Activated naive CD8-positive, alpha-beta T cell treated with anti-CD3 and anti-CD28 coated beads, Interleukin-2, amount 50 U/mL, for 24 hours (primary cell): Measurements from ENCODE around the gene ASPN.

ENCODE experiments used
- ATAC-seq: fragments of 150-1000 bp; cut with Tn5 transposase; one replicate; pipeline ENCODE4 v1.10.0; 2021
- DNase-seq: peaks from one replicate; pipeline ENCODE4 v3.0.0; 2021
- H3K27ac Mint-ChIP-seq: one replicate; pipeline ENCODE4 v1.8.0; 2021; ENCODE audit warnings: mild to moderate bottlenecking, mixed read lengths
- H3K27me3 Mint-ChIP-seq: one replicate; pipeline ENCODE4 v1.8.0; 2021; ENCODE audit warnings: mixed read lengths
- H3K36me3 Mint-ChIP-seq: one replicate; pipeline ENCODE4 v1.8.0; 2021; ENCODE audit warnings: low read depth, mixed read lengths
- H3K4me1 Mint-ChIP-seq: one replicate; pipeline ENCODE4 v1.8.0; 2021; ENCODE audit warnings: mixed read lengths
- H3K4me3 Mint-ChIP-seq: one replicate; pipeline ENCODE4 v1.8.0; 2021; ENCODE audit warnings: mild to moderate bottlenecking, moderate library complexity, mixed read lengths
- H3K9me3 Mint-ChIP-seq: one replicate; pipeline ENCODE4 v1.8.0; 2021; ENCODE audit warnings: mixed read lengths

ASPN gene

DNA sequence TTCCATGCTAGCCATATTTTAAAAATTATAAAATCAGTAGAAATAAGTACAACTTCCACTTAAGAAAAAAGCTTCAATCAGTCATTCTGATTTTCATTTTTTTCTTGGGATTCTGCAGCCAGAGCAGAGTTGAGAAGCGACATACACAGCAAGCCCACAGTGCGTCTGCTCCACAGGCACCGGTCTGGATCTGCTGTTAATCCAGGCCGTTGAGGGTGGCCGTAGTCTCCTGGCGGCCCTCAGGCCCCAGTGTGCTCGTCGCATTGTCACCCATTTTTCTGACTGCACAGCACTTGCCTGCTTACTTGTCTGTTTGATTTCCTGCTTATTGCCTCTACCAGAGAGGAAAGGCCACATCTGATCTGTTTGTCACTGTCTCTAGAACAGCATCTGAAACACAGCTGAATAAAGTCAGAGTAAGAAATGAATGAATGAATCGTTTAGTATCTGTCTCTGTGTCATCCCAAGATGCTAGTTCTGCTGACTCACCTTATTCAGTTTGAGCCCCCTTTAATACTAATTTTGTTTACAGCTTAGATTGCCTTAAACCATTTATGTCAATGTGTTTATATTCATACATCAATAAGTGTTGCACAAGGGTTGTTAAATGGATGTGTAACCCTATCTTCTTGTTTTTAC is 11.6 kb upstream of the ASPN start:
- H3K27me3 Mint-ChIP-seq: no peaks in the 10 kb centered on the region
- H3K4me1 Mint-ChIP-seq: no peaks in the 10 kb centered on the region
- H3K36me3 Mint-ChIP-seq: peaks cover 2% of the 10 kb centered on the region

GRCh38 chr9:92492781-92493401 is 10.6 kb upstream of the ASPN start:
- peaks cover 2% of the 10 kb centered on the region for H3K36me3 Mint-ChIP-seq
- ATAC-seq: no peak
- no peak overlapping the region for H3K4me3 Mint-ChIP-seq

More for the DNA sequence above, 11.6 kb upstream of the ASPN start:
- ATAC-seq: no peak
- no peak overlapping the region for H3K27ac Mint-ChIP-seq
- no peaks in the 10 kb centered on the region for H3K9me3 Mint-ChIP-seq
- no peak for DNase-seq
- no peak overlapping the region for H3K4me3 Mint-ChIP-seq

GRCh38 chr9:92488681-92489550 is 6.6 kb upstream of the ASPN start:
- H3K36me3 Mint-ChIP-seq: no peaks in the 10 kb centered on the region
- DNase-seq (no peak), ATAC-seq (no peak)
- H3K27me3 Mint-ChIP-seq: no peaks in the 10 kb centered on the region
- H3K27ac Mint-ChIP-seq: no peak overlapping the region
- no peaks in the 10 kb centered on the region for H3K4me1 Mint-ChIP-seq
- H3K4me3 Mint-ChIP-seq: no peak overlapping the region
- no peaks in the 10 kb centered on the region for H3K9me3 Mint-ChIP-seq

More at GRCh38 chr9:92492781-92493401, 10.6 kb upstream of the ASPN start:
- no peaks in the 10 kb centered on the region for H3K27me3 Mint-ChIP-seq
- no peaks in the 10 kb centered on the region for H3K9me3 Mint-ChIP-seq
- DNase-seq: no peak
- no peaks in the 10 kb centered on the region for H3K4me1 Mint-ChIP-seq
- H3K27ac Mint-ChIP-seq: no peak overlapping the region

GRCh38 chr9:92486371-92486770 is 4.1 kb upstream of the ASPN start:
- no peak for DNase-seq
- no peak overlapping the region for H3K4me3 Mint-ChIP-seq
- no peaks in the 10 kb centered on the region for H3K36me3 Mint-ChIP-seq
- H3K27me3 Mint-ChIP-seq: no peaks in the 10 kb centered on the region
- H3K27ac Mint-ChIP-seq: no peak overlapping the region
- no peaks in the 10 kb centered on the region for H3K9me3 Mint-ChIP-seq
- H3K4me1 Mint-ChIP-seq: no peaks in the 10 kb centered on the region
- no peak for ATAC-seq

- DNase-seq: no peak
- no peak overlapping the region for H3K27ac Mint-ChIP-seq
- H3K27me3 Mint-ChIP-seq: no peaks in the 10 kb centered on the region
- no peaks in the 10 kb centered on the region for H3K36me3 Mint-ChIP-seq
- ATAC-seq: no peak
- peaks cover 6% of the 10 kb centered on the region for H3K4me1 Mint-ChIP-seq
- no peaks in the 10 kb centered on the region for H3K9me3 Mint-ChIP-seq
- no peak overlapping the region for H3K4me3 Mint-ChIP-seq
Observed at GRCh38 chr9:92484563-92484962, 2.3 kb upstream of the ASPN start.

GRCh38 chr9:92483627-92484545 is 1.6 kb upstream of the ASPN start:
- Mint-ChIP-seq H3K9me3 (no peaks in the 10 kb centered on the region), H3K27ac (no peak overlapping the region), H3K4me3 (no peak overlapping the region), H3K36me3 (no peaks in the 10 kb centered on the region), H3K27me3 (no peaks in the 10 kb centered on the region), H3K4me1 (peaks cover 6% of the 10 kb centered on the region)
- no peak for ATAC-seq
- no peak for DNase-seq

GRCh38 chr9:92482805-92483204 is 499 bp upstream of the ASPN start:
- Mint-ChIP-seq H3K27ac (no peak overlapping the region), H3K36me3 (no peaks in the 10 kb centered on the region), H3K4me3 (no peak overlapping the region), H3K4me1 (peaks cover 6% of the 10 kb centered on the region), H3K9me3 (no peaks in the 10 kb centered on the region), H3K27me3 (no peaks in the 10 kb centered on the region)
- ATAC-seq (no peak), DNase-seq (no peak)

GRCh38 chr9:92480986-92481633 is 1.2 kb downstream of the ASPN start:
- no peak for ATAC-seq
- no peaks in the 10 kb centered on the region for H3K36me3 Mint-ChIP-seq
- no peak overlapping the region for H3K4me3 Mint-ChIP-seq
- H3K4me1 Mint-ChIP-seq: peaks cover 6% of the 10 kb centered on the region
- H3K9me3 Mint-ChIP-seq: no peaks in the 10 kb centered on the region
- no peak for DNase-seq
- no peak overlapping the region for H3K27ac Mint-ChIP-seq
- H3K27me3 Mint-ChIP-seq: no peaks in the 10 kb centered on the region

DNA sequence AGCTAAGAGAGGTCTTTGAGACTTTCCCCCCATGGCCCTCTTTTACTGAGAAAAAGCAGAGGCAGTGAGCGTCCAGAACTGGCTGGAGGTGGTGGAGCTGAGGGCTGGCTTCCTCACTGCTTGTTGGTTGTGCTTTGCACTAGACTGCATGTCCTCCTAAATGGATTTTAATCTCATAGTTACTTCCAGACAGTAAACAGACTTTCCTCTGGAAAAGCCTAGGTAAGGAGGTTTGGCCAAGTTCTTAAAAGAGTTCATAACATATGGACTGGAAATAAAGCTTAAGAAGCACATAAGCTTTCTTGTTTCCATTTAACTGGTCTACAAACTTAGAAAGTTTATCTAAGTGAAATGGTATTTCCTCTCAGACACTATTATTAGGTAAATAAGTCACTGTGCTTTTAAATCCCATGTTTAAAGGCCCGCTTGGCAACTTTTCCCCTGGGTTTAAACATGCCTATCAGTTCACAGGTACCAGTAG is 2.0 kb downstream of the ASPN start:
- no peak overlapping the region for H3K4me3 Mint-ChIP-seq
- H3K4me1 Mint-ChIP-seq: peaks cover 6% of the 10 kb centered on the region
- DNase-seq (no peak), ATAC-seq (no peak)
- H3K9me3 Mint-ChIP-seq: no peaks in the 10 kb centered on the region
- no peaks in the 10 kb centered on the region for H3K36me3 Mint-ChIP-seq
- no peaks in the 10 kb centered on the region for H3K27me3 Mint-ChIP-seq
- no peak overlapping the region for H3K27ac Mint-ChIP-seq

- H3K27ac Mint-ChIP-seq: no peak overlapping the region
- H3K36me3 Mint-ChIP-seq: no peaks in the 10 kb centered on the region
- peaks cover 6% of the 10 kb centered on the region for H3K4me1 Mint-ChIP-seq
- no peaks in the 10 kb centered on the region for H3K9me3 Mint-ChIP-seq
- H3K27me3 Mint-ChIP-seq: no peaks in the 10 kb centered on the region
- no peak for DNase-seq
- no peak overlapping the region for H3K4me3 Mint-ChIP-seq
- ATAC-seq: no peak
Observed at GRCh38 chr9:92479346-92479745, 3.0 kb downstream of the ASPN start.

- Mint-ChIP-seq H3K27me3 (no peaks in the 10 kb centered on the region), H3K4me1 (peaks cover 6% of the 10 kb centered on the region), H3K4me3 (no peak overlapping the region), H3K9me3 (no peaks in the 10 kb centered on the region), H3K36me3 (no peaks in the 10 kb centered on the region), H3K27ac (no peak overlapping the region)
- DNase-seq (no peak), ATAC-seq (no peak)
Observed at GRCh38 chr9:92478783-92479182, 3.5 kb downstream of the ASPN start.

- H3K36me3 Mint-ChIP-seq: no peaks in the 10 kb centered on the region
- H3K27ac Mint-ChIP-seq: no peak overlapping the region
- H3K4me1 Mint-ChIP-seq: peaks cover 6% of the 10 kb centered on the region
- H3K9me3 Mint-ChIP-seq: no peaks in the 10 kb centered on the region
- H3K27me3 Mint-ChIP-seq: no peaks in the 10 kb centered on the region
- DNase-seq: no peak
- H3K4me3 Mint-ChIP-seq: no peak overlapping the region
- peak; percentile 59 for ATAC-seq
Observed at GRCh38 chr9:92476962-92477361, 5.3 kb downstream of the ASPN start.

DNA sequence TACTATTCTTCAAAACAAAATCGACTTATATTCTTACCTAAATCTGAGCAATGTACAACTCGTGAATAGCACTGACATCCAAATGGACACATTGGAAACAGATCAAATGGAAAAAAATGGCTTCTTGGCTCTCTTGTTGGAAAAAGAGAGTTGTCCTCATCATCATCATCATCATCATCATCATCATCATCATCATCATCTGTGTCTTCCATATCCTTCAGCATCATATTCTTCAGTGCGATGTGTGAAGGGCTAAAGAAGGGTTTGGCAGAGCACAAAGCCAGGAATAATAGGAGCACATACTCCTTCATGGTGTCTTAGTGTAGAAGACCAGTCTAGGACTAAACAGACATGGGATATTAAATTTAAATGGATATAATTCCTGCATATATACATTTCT is 7.7 kb downstream of the ASPN start:
- Mint-ChIP-seq H3K36me3 (no peaks in the 10 kb centered on the region), H3K4me3 (no peak overlapping the region), H3K9me3 (no peaks in the 10 kb centered on the region), H3K27me3 (no peaks in the 10 kb centered on the region), H3K4me1 (no peaks in the 10 kb centered on the region), H3K27ac (no peak overlapping the region)
- DNase-seq: no peak
- no peak for ATAC-seq

GRCh38 chr9:92468206-92468605 is 14.1 kb downstream of the ASPN start:
- Mint-ChIP-seq H3K4me1 (no peaks in the 10 kb centered on the region), H3K4me3 (no peak overlapping the region), H3K27me3 (no peaks in the 10 kb centered on the region), H3K27ac (no peak overlapping the region), H3K36me3 (no peaks in the 10 kb centered on the region), H3K9me3 (no peaks in the 10 kb centered on the region)
- no peak for DNase-seq
- no peak for ATAC-seq
